CD4-positive, CD25-positive, alpha-beta regulatory T cell (primary cell): Measurements from ENCODE around the gene PCDH17. TPM values are rescaled to one million over a fixed set of nuclear protein-coding genes. Genes with fewer than 3 reads are reported as not detected.

ENCODE experiments used
- ATAC-seq, 2 donors: fragments of 150-1000 bp; cut with Tn5 transposase; one replicate each; pipeline ENCODE4 v1.10.0; 2021; ENCODE audit warnings: low read depth in 2 of 2, moderate number of reproducible peaks in 2 of 2, moderate library complexity in 1 of 2
- DNase-seq, 3 donors: peaks; one replicate each; pipeline versions ENCODE4 v3.0.0 to v3.0.0-alpha.2; 2012 to 2022; ENCODE audit warnings: mixed read lengths in 1 of 3
- H3K27ac ChIP-seq: one replicate; pipeline ENCODE4 v1.7.0; 2013; ENCODE audit warnings: mild to moderate bottlenecking, low read length; ENCODE audit not compliant: insufficient read depth, poor library complexity, severe bottlenecking
- H3K27me3 ChIP-seq: one replicate; pipeline ENCODE4 v1.7.0; 2013; ENCODE audit warnings: low read length; ENCODE audit not compliant: control insufficient read depth, insufficient read depth
- H3K36me3 ChIP-seq: one replicate; pipeline ENCODE4 v1.7.0; 2013; ENCODE audit warnings: mild to moderate bottlenecking, low read length, moderate library complexity; ENCODE audit not compliant: control insufficient read depth, insufficient read depth
- H3K4me1 ChIP-seq: 2 replicates; pipeline ENCODE4 v1.7.0; 2013; ENCODE audit warnings: mild to moderate bottlenecking, low read length; ENCODE audit not compliant: insufficient read depth, control insufficient read depth, poor library complexity, severe bottlenecking
- H3K4me3 ChIP-seq: one replicate; pipeline ENCODE4 v1.7.0; 2013; ENCODE audit warnings: low read depth, mild to moderate bottlenecking, low read length, moderate library complexity
- H3K9me3 ChIP-seq, 2 experiments: 1 replicate in 1 of 2; 2 replicates in 1 of 2; pipeline ENCODE4 v1.7.0; 2013; ENCODE audit warnings: low read length in 2 of 2, mild to moderate bottlenecking in 1 of 2, moderate library complexity in 1 of 2; ENCODE audit not compliant: control insufficient read depth in 2 of 2
- H3K27ac Mint-ChIP-seq, 3 donors: one replicate each; pipeline ENCODE4 v1.8.0; 2020 to 2022; ENCODE audit warnings: mild to moderate bottlenecking in 3 of 3, mixed read lengths in 3 of 3, moderate library complexity in 2 of 3
- H3K27me3 Mint-ChIP-seq: one replicate; pipeline ENCODE4 v1.8.0; 2022; ENCODE audit warnings: mild to moderate bottlenecking, mixed read lengths
- H3K36me3 Mint-ChIP-seq: one replicate; pipeline ENCODE4 v1.8.0; 2020; ENCODE audit warnings: mixed read lengths
- H3K4me1 Mint-ChIP-seq, 4 donors: one replicate each; pipeline ENCODE4 v1.8.0; 2020 to 2022; ENCODE audit warnings: mixed read lengths in 4 of 4, mild to moderate bottlenecking in 1 of 4
- H3K4me3 Mint-ChIP-seq, 4 donors: one replicate each; pipeline ENCODE4 v1.8.0; 2020 to 2022; ENCODE audit warnings: mild to moderate bottlenecking in 4 of 4, mixed read lengths in 4 of 4, moderate library complexity in 3 of 4
- H3K9me3 Mint-ChIP-seq, 7 donors: one replicate each; pipeline ENCODE4 v1.8.0; 2020 to 2022; ENCODE audit warnings: mixed read lengths in 7 of 7, mild to moderate bottlenecking in 3 of 7, moderate library complexity in 2 of 7
- polyA plus RNA-seq, 4 donors: library from polyadenylated mRNA; unstranded; fragments of 300-500 nt; fragmentation: Illumina TruSeq; gene quantifications; one replicate each; pipeline ENCODE4 v1.2.3, GENCODE V29; 2021
- total RNA-seq: library from RNA; stranded (reverse); gene quantifications from one replicate; pipeline ENCODE4 v1.2.3, GENCODE V29; 2022

The PCDH17 gene, protein sequence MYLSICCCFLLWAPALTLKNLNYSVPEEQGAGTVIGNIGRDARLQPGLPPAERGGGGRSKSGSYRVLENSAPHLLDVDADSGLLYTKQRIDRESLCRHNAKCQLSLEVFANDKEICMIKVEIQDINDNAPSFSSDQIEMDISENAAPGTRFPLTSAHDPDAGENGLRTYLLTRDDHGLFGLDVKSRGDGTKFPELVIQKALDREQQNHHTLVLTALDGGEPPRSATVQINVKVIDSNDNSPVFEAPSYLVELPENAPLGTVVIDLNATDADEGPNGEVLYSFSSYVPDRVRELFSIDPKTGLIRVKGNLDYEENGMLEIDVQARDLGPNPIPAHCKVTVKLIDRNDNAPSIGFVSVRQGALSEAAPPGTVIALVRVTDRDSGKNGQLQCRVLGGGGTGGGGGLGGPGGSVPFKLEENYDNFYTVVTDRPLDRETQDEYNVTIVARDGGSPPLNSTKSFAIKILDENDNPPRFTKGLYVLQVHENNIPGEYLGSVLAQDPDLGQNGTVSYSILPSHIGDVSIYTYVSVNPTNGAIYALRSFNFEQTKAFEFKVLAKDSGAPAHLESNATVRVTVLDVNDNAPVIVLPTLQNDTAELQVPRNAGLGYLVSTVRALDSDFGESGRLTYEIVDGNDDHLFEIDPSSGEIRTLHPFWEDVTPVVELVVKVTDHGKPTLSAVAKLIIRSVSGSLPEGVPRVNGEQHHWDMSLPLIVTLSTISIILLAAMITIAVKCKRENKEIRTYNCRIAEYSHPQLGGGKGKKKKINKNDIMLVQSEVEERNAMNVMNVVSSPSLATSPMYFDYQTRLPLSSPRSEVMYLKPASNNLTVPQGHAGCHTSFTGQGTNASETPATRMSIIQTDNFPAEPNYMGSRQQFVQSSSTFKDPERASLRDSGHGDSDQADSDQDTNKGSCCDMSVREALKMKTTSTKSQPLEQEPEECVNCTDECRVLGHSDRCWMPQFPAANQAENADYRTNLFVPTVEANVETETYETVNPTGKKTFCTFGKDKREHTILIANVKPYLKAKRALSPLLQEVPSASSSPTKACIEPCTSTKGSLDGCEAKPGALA (N-terminal part only)
- not detected for total RNA-seq
- polyA plus RNA-seq = not detected

DNA sequence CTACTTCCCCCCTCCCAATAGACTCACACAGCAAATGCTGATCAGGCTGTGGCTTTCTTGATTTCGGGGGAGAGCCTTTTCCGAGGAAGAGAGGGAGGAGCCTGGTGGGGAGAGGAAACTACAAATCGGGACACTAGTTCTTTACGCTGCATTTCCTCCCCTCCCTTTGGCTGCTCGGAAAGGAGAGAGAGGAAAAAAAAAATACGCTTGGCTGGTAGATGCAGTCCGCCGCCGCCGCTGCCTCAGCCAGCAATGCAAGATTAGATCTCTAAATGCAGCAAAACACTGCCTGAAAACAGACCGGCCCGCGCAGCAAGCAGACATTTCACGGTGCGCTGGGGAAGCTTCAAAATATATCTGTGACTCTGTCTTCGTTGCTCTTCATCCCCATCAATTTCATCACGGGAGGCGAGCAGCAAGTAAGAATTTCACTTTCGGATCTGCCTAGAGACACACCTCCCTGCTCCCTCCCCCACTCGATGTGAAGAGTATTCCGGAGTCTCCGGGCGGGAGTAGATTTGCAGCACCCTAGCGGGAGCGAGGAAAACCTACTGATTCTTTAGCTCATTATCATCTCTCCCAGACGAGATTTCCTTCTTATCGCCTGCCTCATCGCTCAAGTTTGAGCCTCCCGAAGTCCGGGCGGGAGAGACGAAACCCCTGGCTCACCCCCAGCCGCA lies at the start of gene PCDH17:
Gene PCDH17, plus strand, starts transcription at position 149 of the 680 bp plus-strand sequence. CDS start 803 bp downstream, outside the sequence.
- no peaks in the 10 kb centered on the region for H3K36me3 Mint-ChIP-seq
- H3K4me3 Mint-ChIP-seq = peak within 1 kb of the TSS; percentile 66 to 91 (median 84)
- Histone ChIP-seq H3K4me3 (peak within 1 kb of the TSS; percentile 68), H3K9me3 (peaks cover 0 to 14% of the 10 kb centered on the region in 2 experiments), H3K36me3 (no peaks in the 10 kb centered on the region), H3K27ac (no peak within 1 kb of the TSS), H3K4me1 (peaks cover 16% of the 10 kb centered on the region), H3K27me3 (peaks cover 15% of the 10 kb centered on the region)
- peaks cover 47% of the 10 kb centered on the region for H3K27me3 Mint-ChIP-seq
- H3K27ac Mint-ChIP-seq = peak within 1 kb of the TSS; percentile 20 to 54 (median 31)
- peaks cover 0 to 23% (median 2%) of the 10 kb centered on the region in 7 donors for H3K9me3 Mint-ChIP-seq
- H3K4me1 Mint-ChIP-seq = peaks cover 0 to 42% (median 20%) of the 10 kb centered on the region in 4 donors
- ATAC-seq = no peak
- DNase-seq = peak in 2 of 3 donors; percentile 5 to 12

DNA sequence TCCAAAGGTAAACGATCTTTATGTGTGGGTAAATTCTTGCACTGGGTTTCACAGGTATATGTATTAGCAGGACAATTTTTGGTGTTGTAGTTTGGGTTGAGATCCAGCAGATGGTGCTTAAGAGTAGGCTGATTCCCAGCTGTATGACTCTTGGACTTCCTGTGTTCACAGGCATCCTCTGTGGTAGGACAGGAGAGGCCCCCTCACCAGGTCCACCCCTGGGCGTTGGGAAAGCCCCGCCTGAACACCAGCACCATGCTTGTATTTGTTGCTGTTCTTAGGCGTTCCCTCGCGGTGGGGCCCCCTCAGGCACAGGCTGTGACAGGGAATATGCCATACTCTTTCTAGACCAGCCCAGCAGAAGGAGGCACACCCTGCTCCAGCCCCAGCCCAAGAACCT lies 49.5 kb upstream of the PCDH17 start:
- no peak overlapping the region for H3K27ac Mint-ChIP-seq
- no peaks in the 10 kb centered on the region for H3K4me1 ChIP-seq
- no peaks in the 10 kb centered on the region for H3K36me3 Mint-ChIP-seq
- no peaks in the 10 kb centered on the region for H3K36me3 ChIP-seq
- H3K9me3 ChIP-seq = peaks cover 0 to 14% of the 10 kb centered on the region in 2 experiments
- DNase-seq (no peak), ATAC-seq (no peak)
- H3K4me3 Mint-ChIP-seq = no peak overlapping the region
- H3K9me3 Mint-ChIP-seq = peaks cover 1 to 30% (median 9%) of the 10 kb centered on the region in 7 donors
- H3K27ac ChIP-seq = no peak overlapping the region
- H3K4me1 Mint-ChIP-seq = no peaks in the 10 kb centered on the region
- H3K4me3 ChIP-seq = no peak overlapping the region
- no peaks in the 10 kb centered on the region for H3K27me3 Mint-ChIP-seq
- no peaks in the 10 kb centered on the region for H3K27me3 ChIP-seq

DNA sequence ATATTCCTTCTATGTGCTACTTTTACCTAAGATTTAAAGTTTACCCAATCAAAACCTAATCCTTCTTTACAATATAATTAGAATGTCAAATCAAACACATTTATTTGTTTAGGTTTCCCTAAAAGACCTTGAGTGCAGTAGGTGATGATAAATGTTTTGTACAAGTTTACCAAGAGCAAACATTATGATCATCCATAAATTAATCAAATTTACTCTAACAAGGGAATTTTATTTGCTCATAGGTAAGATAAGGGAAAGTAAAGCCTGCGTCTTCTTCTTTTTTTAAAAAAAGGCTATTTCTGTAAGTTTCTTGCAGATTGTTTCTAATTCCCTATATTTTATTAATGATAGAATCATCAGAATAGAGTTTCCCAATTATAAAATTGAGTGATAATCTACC lies 48.0 kb upstream of the PCDH17 start:
- Mint-ChIP-seq H3K36me3 (no peaks in the 10 kb centered on the region), H3K4me3 (no peak overlapping the region), H3K27ac (no peak overlapping the region), H3K4me1 (no peaks in the 10 kb centered on the region), H3K27me3 (no peaks in the 10 kb centered on the region), H3K9me3 (peaks cover 0 to 22% (median 6%) of the 10 kb centered on the region in 7 donors)
- no peak overlapping the region for H3K4me3 ChIP-seq
- H3K27ac ChIP-seq = no peak overlapping the region
- H3K27me3 ChIP-seq = no peaks in the 10 kb centered on the region
- H3K4me1 ChIP-seq = no peaks in the 10 kb centered on the region
- DNase-seq (no peak), ATAC-seq (no peak)
- H3K36me3 ChIP-seq = no peaks in the 10 kb centered on the region
- peaks cover 0 to 14% of the 10 kb centered on the region in 2 experiments for H3K9me3 ChIP-seq

DNA sequence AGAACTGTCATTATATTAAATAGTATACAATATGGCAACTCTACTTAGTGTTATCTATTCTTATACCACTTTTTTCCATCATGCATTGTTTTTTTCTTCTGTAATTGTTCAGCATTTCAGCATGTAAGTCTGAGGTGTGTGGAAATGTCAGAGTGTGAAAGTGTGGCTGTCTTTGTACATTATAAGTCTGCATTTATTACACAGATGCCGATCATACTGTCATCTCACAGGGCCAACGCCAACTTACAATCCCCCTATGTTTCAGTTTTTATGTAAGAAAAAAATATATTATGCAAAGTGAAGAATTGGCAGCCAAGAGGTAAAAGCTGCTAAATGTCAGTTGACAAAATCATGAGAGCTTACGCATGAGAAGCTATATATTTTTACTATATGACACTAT lies 42.9 kb upstream of the PCDH17 start:
- peaks cover 0 to 17% (median 2%) of the 10 kb centered on the region in 7 donors for H3K9me3 Mint-ChIP-seq
- Histone ChIP-seq H3K27me3 (no peaks in the 10 kb centered on the region), H3K36me3 (no peaks in the 10 kb centered on the region), H3K27ac (no peak overlapping the region), H3K9me3 (no peaks in the 10 kb centered on the region), H3K4me1 (no peaks in the 10 kb centered on the region), H3K4me3 (no peak overlapping the region)
- no peaks in the 10 kb centered on the region for H3K27me3 Mint-ChIP-seq
- DNase-seq (no peak), ATAC-seq (no peak)
- H3K4me1 Mint-ChIP-seq = no peaks in the 10 kb centered on the region
- H3K36me3 Mint-ChIP-seq = no peaks in the 10 kb centered on the region
- no peak overlapping the region for H3K4me3 Mint-ChIP-seq
- no peak overlapping the region for H3K27ac Mint-ChIP-seq

DNA sequence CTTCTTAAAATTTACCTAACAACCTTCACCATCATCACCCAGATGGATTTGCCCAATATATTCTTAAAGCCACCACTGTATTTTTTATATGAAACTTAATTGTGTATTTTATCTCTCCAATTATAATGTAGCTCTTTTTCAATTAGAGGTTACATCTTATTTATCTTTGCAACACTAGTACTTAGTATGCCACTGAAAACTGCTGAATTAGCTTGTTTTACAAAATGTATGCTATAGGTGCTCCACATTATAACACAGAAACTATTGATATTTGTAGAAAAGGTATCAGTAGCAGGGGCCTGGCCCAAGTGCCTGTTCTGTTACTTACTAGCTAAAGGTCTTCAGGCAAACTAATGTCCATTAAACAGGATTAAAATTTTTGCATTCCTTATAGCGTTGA lies 35.8 kb upstream of the PCDH17 start:
- no peak overlapping the region for H3K4me3 Mint-ChIP-seq
- H3K9me3 ChIP-seq = no peaks in the 10 kb centered on the region
- H3K27ac Mint-ChIP-seq = no peak overlapping the region
- no peaks in the 10 kb centered on the region for H3K36me3 Mint-ChIP-seq
- no peaks in the 10 kb centered on the region for H3K4me1 Mint-ChIP-seq
- H3K9me3 Mint-ChIP-seq = peaks cover 2 to 21% (median 6%) of the 10 kb centered on the region in 7 donors
- no peaks in the 10 kb centered on the region for H3K27me3 Mint-ChIP-seq
- ATAC-seq (no peak), DNase-seq (no peak)
- H3K4me3 ChIP-seq = no peak overlapping the region
- H3K27ac ChIP-seq = no peak overlapping the region
- no peaks in the 10 kb centered on the region for H3K4me1 ChIP-seq
- no peaks in the 10 kb centered on the region for H3K27me3 ChIP-seq
- H3K36me3 ChIP-seq = no peaks in the 10 kb centered on the region

DNA sequence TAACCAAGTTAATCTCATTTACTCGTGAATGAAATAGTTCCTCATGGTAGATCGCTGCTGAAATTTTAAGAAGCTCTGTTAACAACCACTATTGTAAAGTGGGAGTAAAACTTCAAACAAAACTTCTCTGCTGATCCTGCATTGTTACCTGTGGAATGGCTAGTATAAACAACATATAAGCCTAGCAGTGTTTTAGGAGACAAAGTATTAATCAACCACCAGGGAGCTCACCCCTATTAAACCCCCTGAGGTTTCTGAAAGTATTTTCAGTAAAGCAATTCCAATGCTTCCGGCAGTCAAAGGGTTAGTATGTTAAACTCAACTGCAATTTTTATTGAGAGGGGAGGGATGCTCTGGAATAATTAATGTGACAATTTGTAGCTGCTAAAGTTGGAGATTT lies 30.0 kb upstream of the PCDH17 start:
- Mint-ChIP-seq H3K36me3 (no peaks in the 10 kb centered on the region), H3K27me3 (no peaks in the 10 kb centered on the region), H3K4me1 (no peaks in the 10 kb centered on the region), H3K9me3 (peaks cover 2 to 13% (median 5%) of the 10 kb centered on the region in 7 donors), H3K27ac (no peak overlapping the region), H3K4me3 (no peak overlapping the region)
- Histone ChIP-seq H3K4me3 (no peak overlapping the region), H3K27ac (no peak overlapping the region), H3K9me3 (no peaks in the 10 kb centered on the region), H3K36me3 (no peaks in the 10 kb centered on the region), H3K27me3 (no peaks in the 10 kb centered on the region), H3K4me1 (no peaks in the 10 kb centered on the region)
- DNase-seq (no peak), ATAC-seq (no peak)

DNA sequence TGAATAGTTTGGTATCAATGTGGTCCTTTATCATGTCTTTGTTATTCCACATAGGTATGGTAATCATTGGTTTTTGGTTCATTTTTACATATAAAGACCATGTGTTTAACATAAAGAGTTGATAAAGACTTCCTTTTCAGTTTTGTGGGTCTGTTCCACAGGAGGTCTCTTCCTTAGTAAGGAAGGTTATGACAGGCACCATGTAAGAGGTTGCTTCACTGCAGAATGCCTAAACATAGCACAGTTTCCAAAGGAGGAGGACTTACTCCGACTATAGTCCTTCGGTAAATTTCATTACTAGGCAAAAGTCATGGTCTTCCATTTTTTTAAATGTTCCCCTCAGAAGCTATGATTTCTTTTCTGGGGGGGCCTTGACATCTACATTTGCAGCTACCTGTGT lies 27.1 kb upstream of the PCDH17 start:
- Mint-ChIP-seq H3K36me3 (no peaks in the 10 kb centered on the region), H3K27me3 (no peaks in the 10 kb centered on the region)
- ATAC-seq = no peak

More for the DNA sequence above, 27.1 kb upstream of the PCDH17 start:
- H3K9me3 ChIP-seq = no peaks in the 10 kb centered on the region
- no peak for DNase-seq
- H3K4me3 Mint-ChIP-seq = no peak overlapping the region
- H3K9me3 Mint-ChIP-seq = peaks cover 0 to 4% (median 0%) of the 10 kb centered on the region in 7 donors
- no peaks in the 10 kb centered on the region for H3K4me1 ChIP-seq
- no peak overlapping the region for H3K27ac ChIP-seq
- H3K4me3 ChIP-seq = no peak overlapping the region
- H3K4me1 Mint-ChIP-seq = no peaks in the 10 kb centered on the region
- H3K27me3 ChIP-seq = no peaks in the 10 kb centered on the region
- no peak overlapping the region for H3K27ac Mint-ChIP-seq
- no peaks in the 10 kb centered on the region for H3K36me3 ChIP-seq
